ENCODE data around the gene IBA57. TPM values are rescaled to one million over a fixed set of nuclear protein-coding genes. Genes with fewer than 3 reads are reported as not detected.

The IBA57 gene
- polyA plus RNA-seq, 1 donor (not counting 4 experiments of a cell fraction or from before 2014, with no cell fraction given): 1.5 TPM

- H3K4me1 ChIP-seq (ENCODE audit: control insufficient read depth, extremely low read depth, insufficient read depth, low read length): peaks cover 5% of the 10 kb centered on the region
- FAIRE-seq: no peak
- dilution Hi-C loops (cut with MboI; ENCODE audit: extremely low pct_ligation_motif_present, low sequenced_read_pairs): no loop called here
These were observed 11.5 kb downstream of the IBA57 start for GRCh38 chr1:228177183-228177475.

DNA sequence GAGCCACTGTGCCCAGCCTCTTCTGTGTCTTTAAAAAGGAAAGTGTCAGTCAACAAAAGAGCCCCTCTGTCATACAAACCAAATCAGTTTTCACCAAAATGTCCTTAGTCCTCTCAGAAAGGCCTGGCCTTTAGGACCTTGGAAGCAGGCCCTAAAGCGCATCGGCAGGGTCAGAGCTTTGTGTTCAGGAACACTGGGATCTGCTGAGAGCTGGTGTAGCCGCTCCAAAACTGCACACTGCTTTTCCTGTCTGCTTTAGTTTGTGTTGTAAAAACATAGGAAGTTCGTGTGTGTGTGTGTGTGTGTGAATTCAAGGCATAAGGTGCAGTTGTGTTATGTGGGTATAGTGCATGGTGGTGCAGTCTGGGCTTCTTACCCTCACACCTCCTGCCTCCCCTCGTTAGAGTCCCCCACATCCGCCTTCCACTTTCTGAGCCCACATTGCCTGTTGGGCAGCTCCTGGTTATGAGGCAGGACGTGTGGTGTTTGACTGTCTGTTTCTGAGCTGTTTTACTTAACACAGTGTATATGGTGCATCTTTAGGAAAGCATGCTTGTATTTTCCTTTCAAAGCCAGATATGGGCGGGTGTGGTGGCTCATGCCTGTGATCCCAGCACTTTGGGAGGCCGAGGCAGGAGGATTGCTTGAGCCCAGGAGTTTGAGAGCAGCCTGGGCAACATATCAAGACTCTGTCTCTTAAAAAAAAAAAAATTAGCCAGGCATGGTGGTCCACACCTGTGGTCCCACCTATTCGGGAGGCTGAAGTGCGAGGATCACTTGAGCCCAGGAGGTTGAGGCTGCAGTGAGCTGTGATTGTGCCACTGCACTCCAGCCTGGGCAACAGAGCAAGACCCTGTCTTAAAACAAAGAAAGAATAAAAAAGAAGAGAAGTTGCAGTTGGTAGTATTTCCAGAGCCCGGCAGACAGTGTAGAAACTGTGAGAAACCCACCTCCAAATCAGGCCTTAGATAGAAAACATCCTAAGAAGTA is 12.4 kb downstream of the IBA57 start:
- H3K4me1 ChIP-seq (ENCODE audit: control insufficient read depth, extremely low read depth, insufficient read depth, low read length): peaks cover 5% of the 10 kb centered on the region
- H3K27ac ChIP-seq (ENCODE audit: control insufficient read depth, insufficient read depth, low read length): no peak overlapping the region
- peaks cover 3% of the 10 kb centered on the region for H4K20me1 ChIP-seq (ENCODE audit: control insufficient read depth, extremely low read depth, insufficient read depth, low read length)
- H3K9me1 ChIP-seq (ENCODE audit: control insufficient read depth, extremely low read depth, insufficient read depth, low read length): no peaks in the 10 kb centered on the region
- H3K4me2 ChIP-seq (ENCODE audit: control insufficient read depth, extremely low read depth, insufficient read depth, low read depth, low read length): no peak overlapping the region
- TF ChIP-seq EZH2 (IDR thresholded peaks at IDR 0.05; ENCODE audit: low read length): no peak
- TF ChIP-seq, protein P1, sequence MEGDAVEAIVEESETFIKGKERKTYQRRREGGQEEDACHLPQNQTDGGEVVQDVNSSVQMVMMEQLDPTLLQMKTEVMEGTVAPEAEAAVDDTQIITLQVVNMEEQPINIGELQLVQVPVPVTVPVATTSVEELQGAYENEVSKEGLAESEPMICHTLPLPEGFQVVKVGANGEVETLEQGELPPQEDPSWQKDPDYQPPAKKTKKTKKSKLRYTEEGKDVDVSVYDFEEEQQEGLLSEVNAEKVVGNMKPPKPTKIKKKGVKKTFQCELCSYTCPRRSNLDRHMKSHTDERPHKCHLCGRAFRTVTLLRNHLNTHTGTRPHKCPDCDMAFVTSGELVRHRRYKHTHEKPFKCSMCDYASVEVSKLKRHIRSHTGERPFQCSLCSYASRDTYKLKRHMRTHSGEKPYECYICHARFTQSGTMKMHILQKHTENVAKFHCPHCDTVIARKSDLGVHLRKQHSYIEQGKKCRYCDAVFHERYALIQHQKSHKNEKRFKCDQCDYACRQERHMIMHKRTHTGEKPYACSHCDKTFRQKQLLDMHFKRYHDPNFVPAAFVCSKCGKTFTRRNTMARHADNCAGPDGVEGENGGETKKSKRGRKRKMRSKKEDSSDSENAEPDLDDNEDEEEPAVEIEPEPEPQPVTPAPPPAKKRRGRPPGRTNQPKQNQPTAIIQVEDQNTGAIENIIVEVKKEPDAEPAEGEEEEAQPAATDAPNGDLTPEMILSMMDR (optimal IDR thresholded peaks at IDR 0.05 in 1 of 3, IDR thresholded peaks at IDR 0.05 in 1 of 3, conservative IDR thresholded peaks at IDR 0.05 in 1 of 3; ENCODE audit: extremely low read depth in 1 of 3, insufficient read depth in 2 of 3, low read length in 3 of 3): no peak
- H3K36me3 ChIP-seq (ENCODE audit: control insufficient read depth in 2 of 2, extremely low read depth in 1 of 2, insufficient read depth in 2 of 2, low read length in 2 of 2): peaks cover 0 to 3% of the 10 kb centered on the region in 2 experiments
- DNase-seq (ENCODE audit: low read depth, low spot score): no peak
- H2AFZ ChIP-seq (ENCODE audit: control insufficient read depth, low read length): no peak overlapping the region
- dilution Hi-C loops (cut with MboI; ENCODE audit: extremely low pct_ligation_motif_present, low sequenced_read_pairs): no loop called here
- H3K9me3 ChIP-seq (ENCODE audit: control insufficient read depth, low read depth, low read length): no peaks in the 10 kb centered on the region
- H3K9ac ChIP-seq (ENCODE audit: control insufficient read depth, extremely low read depth, insufficient read depth, low read length): no peak overlapping the region
- H3K27me3 ChIP-seq (ENCODE audit: control insufficient read depth, extremely low read depth, insufficient read depth, low read length): no peaks in the 10 kb centered on the region
- peaks cover 4% of the 10 kb centered on the region for H3K79me2 ChIP-seq (ENCODE audit: control insufficient read depth, insufficient read depth, low read length)
- H3K4me3 ChIP-seq (ENCODE audit: control insufficient read depth in 2 of 3, extremely low read depth in 1 of 3, insufficient read depth in 2 of 3, low read depth in 1 of 3, low read length in 3 of 3): no peak overlapping the region
- no peak for FAIRE-seq

More at GRCh38 chr1:228177183-228177475, 11.5 kb downstream of the IBA57 start:
- H3K27ac ChIP-seq (ENCODE audit: control insufficient read depth, insufficient read depth, low read length): no peak overlapping the region
- H3K27me3 ChIP-seq (ENCODE audit: control insufficient read depth, extremely low read depth, insufficient read depth, low read length): no peaks in the 10 kb centered on the region
- TF ChIP-seq EZH2 (IDR thresholded peaks at IDR 0.05; ENCODE audit: low read length): no peak
- TF ChIP-seq, protein P1 (optimal IDR thresholded peaks at IDR 0.05 in 1 of 3, IDR thresholded peaks at IDR 0.05 in 1 of 3, conservative IDR thresholded peaks at IDR 0.05 in 1 of 3; ENCODE audit: extremely low read depth in 1 of 3, insufficient read depth in 2 of 3, low read length in 3 of 3): no peak
- H2AFZ ChIP-seq (ENCODE audit: control insufficient read depth, low read length): no peak overlapping the region
- no peaks in the 10 kb centered on the region for H3K9me1 ChIP-seq (ENCODE audit: control insufficient read depth, extremely low read depth, insufficient read depth, low read length)
- no peak overlapping the region for H3K9ac ChIP-seq (ENCODE audit: control insufficient read depth, extremely low read depth, insufficient read depth, low read length)
- peaks cover 0 to 3% of the 10 kb centered on the region in 2 experiments for H3K36me3 ChIP-seq (ENCODE audit: control insufficient read depth in 2 of 2, extremely low read depth in 1 of 2, insufficient read depth in 2 of 2, low read length in 2 of 2)
- DNase-seq (ENCODE audit: low read depth, low spot score): no peak
- H3K79me2 ChIP-seq (ENCODE audit: control insufficient read depth, insufficient read depth, low read length): peaks cover 8% of the 10 kb centered on the region
- no peak overlapping the region for H3K4me3 ChIP-seq (ENCODE audit: control insufficient read depth in 2 of 3, extremely low read depth in 1 of 3, insufficient read depth in 2 of 3, low read depth in 1 of 3, low read length in 3 of 3)
- peaks cover 3% of the 10 kb centered on the region for H4K20me1 ChIP-seq (ENCODE audit: control insufficient read depth, extremely low read depth, insufficient read depth, low read length)
- no peaks in the 10 kb centered on the region for H3K9me3 ChIP-seq (ENCODE audit: control insufficient read depth, low read depth, low read length)
- no peak overlapping the region for H3K4me2 ChIP-seq (ENCODE audit: control insufficient read depth, extremely low read depth, insufficient read depth, low read depth, low read length)

All from keratinocyte (primary cell).